ENCODE measurements around the gene ORAI3. TPM values are rescaled to one million over a fixed set of nuclear protein-coding genes. Genes with fewer than 3 reads are reported as not detected.
A peak's percentile ranks its signal among the peaks of the same experiment; 100 is the strongest.

The ORAI3 gene
- total RNA-seq (10 to 100 TPM in 6 of 9 donors, 1 to 10 TPM in 3; 8.5 to 28.9 (median 14.1) TPM), polyA plus RNA-seq (10 to 100 TPM in 1 of 2 donors, 1 to 10 TPM in 1; 8.1 to 10.8 TPM)
- long read RNA-seq, donor 1, transcript ORAI3-201 (2 exons, 2,206 nt) = major isoform, 21 of 22 reads
- long read RNA-seq, donor 1, partial matches to known transcripts = 0 of 22 reads
- long read RNA-seq, donor 1, other reads (novel, unspliced or antisense) = 1 of 22 reads
- long read RNA-seq, donor 2, transcript ORAI3-201 (2 exons, 2,206 nt) = major isoform, 6 of 10 reads
- long read RNA-seq, donor 2, partial matches to known transcripts = 4 of 10 reads
- long read RNA-seq, donor 2, other reads (novel, unspliced or antisense) = 0 of 10 reads
- long read RNA-seq, donor 3, transcript ORAI3-201 (2 exons, 2,206 nt) = major isoform, 10 of 12 reads
- long read RNA-seq, donor 3, partial matches to known transcripts = 0 of 12 reads
- long read RNA-seq, donor 3, other reads (novel, unspliced or antisense) = 2 of 12 reads

DNA sequence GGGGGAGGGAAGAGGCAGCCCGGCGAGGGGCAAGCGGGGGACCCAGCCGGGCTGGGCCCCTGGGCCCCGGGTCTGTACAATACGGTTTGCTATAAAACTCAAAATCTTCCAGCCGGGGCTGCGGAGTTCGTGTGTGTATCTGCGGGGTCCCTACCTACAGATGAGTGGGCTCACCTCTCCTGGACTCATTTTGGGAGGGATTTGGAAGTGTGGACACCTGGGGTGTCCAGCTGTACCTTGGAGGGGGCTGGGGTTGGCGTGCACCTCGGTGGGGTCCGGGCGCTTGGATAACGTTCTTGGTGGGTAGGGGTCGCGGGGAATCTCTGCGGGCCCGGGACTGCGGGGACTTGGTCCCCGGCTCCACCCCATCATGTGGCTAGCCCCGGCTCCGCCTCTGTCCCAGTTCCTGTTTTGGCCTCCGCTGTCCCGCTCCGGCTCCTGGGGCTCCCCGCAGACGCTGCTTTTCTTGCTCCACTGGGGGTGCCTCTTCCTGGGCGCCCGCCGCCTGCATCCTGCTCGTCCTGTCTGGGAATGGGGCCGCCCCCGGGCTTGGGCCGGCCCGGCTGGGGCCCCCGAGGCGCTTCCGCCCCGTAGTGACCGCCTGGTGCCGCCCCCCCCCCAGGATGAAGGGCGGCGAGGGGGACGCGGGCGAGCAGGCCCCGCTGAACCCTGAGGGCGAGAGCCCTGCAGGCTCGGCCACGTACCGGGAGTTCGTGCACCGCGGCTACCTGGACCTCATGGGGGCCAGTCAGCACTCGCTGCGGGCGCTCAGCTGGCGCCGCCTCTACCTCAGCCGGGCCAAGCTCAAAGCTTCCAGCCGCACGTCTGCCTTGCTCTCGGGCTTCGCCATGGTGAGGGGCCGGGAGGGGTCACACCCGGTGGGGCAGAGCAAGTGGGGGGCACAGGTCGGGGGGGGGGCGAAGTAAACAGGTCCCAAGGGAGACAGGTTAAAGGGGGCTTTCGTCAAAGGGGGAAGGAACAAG, at the start of gene ORAI3:
Gene ORAI3, plus strand, starts transcription at position 402 of the 983 bp plus-strand sequence. Its CDS starts 222 bp downstream, at position 624.
- Histone ChIP-seq H3K27me3 (no peaks in the 10 kb centered on the region), H3K9me3 (no peaks in the 10 kb centered on the region), H3K4me3 (peak within 1 kb of the TSS; percentile 79 to 100 (median 96)), H3K4me1 (peaks cover 5 to 47% (median 32%) of the 10 kb centered on the region in 12 donors), H3K36me3 (peaks cover 0 to 22% (median 11%) of the 10 kb centered on the region in 9 donors), H3K27ac (peak within 1 kb of the TSS; percentile 88 to 99 (median 95))
- intact Hi-C loops (cut with DNase I) = no loop called here
- TF ChIP-seq, protein P1, sequence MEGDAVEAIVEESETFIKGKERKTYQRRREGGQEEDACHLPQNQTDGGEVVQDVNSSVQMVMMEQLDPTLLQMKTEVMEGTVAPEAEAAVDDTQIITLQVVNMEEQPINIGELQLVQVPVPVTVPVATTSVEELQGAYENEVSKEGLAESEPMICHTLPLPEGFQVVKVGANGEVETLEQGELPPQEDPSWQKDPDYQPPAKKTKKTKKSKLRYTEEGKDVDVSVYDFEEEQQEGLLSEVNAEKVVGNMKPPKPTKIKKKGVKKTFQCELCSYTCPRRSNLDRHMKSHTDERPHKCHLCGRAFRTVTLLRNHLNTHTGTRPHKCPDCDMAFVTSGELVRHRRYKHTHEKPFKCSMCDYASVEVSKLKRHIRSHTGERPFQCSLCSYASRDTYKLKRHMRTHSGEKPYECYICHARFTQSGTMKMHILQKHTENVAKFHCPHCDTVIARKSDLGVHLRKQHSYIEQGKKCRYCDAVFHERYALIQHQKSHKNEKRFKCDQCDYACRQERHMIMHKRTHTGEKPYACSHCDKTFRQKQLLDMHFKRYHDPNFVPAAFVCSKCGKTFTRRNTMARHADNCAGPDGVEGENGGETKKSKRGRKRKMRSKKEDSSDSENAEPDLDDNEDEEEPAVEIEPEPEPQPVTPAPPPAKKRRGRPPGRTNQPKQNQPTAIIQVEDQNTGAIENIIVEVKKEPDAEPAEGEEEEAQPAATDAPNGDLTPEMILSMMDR (IDR thresholded peaks at IDR 0.05) = no peak
- peak; percentile 15 to 77 for TF ChIP-seq POLR2A (IDR thresholded peaks at IDR 0.05)
- ATAC-seq = peak; percentile 33 to 72 (median 70)
- peak; percentile 83 to 92 (median 87) for DNase-seq
- 1 to 2% (median 1%) methylated on average over 19 to 70 of the region's 70 CpGs for WGBS, 4 donors

DNA sequence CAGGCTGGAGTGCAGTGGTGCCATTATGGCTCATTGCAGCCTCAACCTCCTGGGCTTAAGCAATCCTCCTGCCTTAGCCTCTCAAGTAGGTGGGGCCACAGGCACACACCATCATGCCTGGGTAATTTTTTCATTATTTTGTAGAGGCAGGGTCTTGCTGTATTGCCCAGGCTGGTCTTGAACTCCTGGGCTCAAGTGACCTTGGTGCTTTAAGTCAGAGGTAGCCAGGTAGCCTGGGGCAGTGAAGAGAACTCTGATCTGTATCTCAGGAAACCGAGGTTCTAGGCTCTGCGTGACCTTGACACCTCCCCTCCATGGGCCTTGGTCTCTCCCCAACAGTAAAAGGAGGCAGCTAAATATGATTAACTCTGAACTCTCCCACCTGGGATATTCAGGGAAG, 49.1 kb upstream of the ORAI3 start:
- no peak overlapping the region for H3K4me3 ChIP-seq
- ATAC-seq (no peak), DNase-seq (no peak)
- no peak overlapping the region for H3K27ac ChIP-seq
- intact Hi-C loops (cut with DNase I) = loop anchor here in 7 of 10 donors (5.0 to 10.0 kb wide), 3 partner anchors 52 to 57 kb away; partner anchors contain the start of gene SETD1A (in 1 of the 7)
- no peaks in the 10 kb centered on the region for H3K27me3 ChIP-seq
- TF ChIP-seq, protein P1 (IDR thresholded peaks at IDR 0.05) = no peak
- TF ChIP-seq POLR2A (IDR thresholded peaks at IDR 0.05) = no peak
- 85 to 100% (median 91%) methylated on average over 2 of the region's 2 CpGs for WGBS, 4 donors
- H3K9me3 ChIP-seq = no peaks in the 10 kb centered on the region
- peaks cover 0 to 56% (median 35%) of the 10 kb centered on the region in 12 donors for H3K4me1 ChIP-seq
- H3K36me3 ChIP-seq = no peaks in the 10 kb centered on the region

DNA sequence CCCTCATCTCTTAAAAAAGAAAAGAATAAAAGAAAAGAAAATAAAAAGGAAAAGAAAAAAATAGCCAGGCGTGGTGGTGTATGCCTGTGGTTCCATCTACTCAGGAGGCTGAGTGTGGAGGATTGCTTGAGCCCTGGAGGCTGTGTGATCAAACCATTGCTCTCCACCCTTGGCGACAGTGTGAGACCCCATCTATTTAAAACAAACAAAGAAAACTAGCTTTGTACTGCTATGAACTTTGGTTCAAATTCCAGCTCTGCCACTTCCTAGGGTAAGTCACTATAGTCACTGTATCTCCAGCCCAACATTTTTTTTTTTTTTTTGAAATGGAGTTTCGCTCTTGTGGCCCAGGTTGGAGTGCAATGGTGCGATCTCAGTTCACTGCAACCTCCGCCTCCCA, 48.3 kb upstream of the ORAI3 start:
- no peaks in the 10 kb centered on the region for H3K27me3 ChIP-seq
- intact Hi-C loops (cut with DNase I) = loop anchor here in 6 of 10 donors (5.0 kb wide), 2 partner anchors 53 to 58 kb away; no protein-coding TSS in a partner anchor
- DNase-seq = no peak

More for the DNA sequence above, 48.3 kb upstream of the ORAI3 start:
- ATAC-seq = no peak
- no peak for TF ChIP-seq POLR2A (IDR thresholded peaks at IDR 0.05)
- TF ChIP-seq, protein P1 (IDR thresholded peaks at IDR 0.05) = no peak
- no peaks in the 10 kb centered on the region for H3K9me3 ChIP-seq
- H3K36me3 ChIP-seq = no peaks in the 10 kb centered on the region
- H3K4me3 ChIP-seq = no peak overlapping the region
- WGBS, 4 donors = 96 to 99% (median 97%) methylated on average over 5 of the region's 5 CpGs
- peaks cover 0 to 50% (median 30%) of the 10 kb centered on the region in 12 donors for H3K4me1 ChIP-seq
- no peak overlapping the region for H3K27ac ChIP-seq
